Spleen (tissue), 7 donors: ENCODE measurements around the gene SLC34A3.
A peak's percentile ranks its signal among the peaks of the same experiment; 100 is the strongest.

ENCODE experiments used
- POLR2A ChIP-seq, 3 donors: fragments of 450-650 bp; IDR thresholded peaks; one replicate each; pipeline ENCODE4 v1.5.1; 2017; ENCODE audit warnings: antibody characterized with exemption in 3 of 3, mild to moderate bottlenecking in 1 of 3
- TF ChIP-seq, protein P1 (sequence below), 11 experiments: fragments of 200-600 bp in 7 of 11; fragments of 450-650 bp in 4 of 11; sonication (generic) in 4 of 11; IDR thresholded peaks in 8 of 11; conservative IDR thresholded peaks in 3 of 11; 1 replicate in 7 of 11; 2 replicates in 4 of 11; pipeline versions ENCODE4 v1.4.0 to v1.8.0; 2016 to 2021; ENCODE audit warnings: antibody characterized with exemption in 11 of 11, inconsistent platforms in 4 of 11, mild to moderate bottlenecking in 1 of 11
- donor health status: DM: no; HTN: no; CAD: no; lungs with moderate emphysema.
- donor health status: DM: no; HTN: no; CAD: no.
- donor health status: DM: no; HTN: no; CAD: no.

DNA sequence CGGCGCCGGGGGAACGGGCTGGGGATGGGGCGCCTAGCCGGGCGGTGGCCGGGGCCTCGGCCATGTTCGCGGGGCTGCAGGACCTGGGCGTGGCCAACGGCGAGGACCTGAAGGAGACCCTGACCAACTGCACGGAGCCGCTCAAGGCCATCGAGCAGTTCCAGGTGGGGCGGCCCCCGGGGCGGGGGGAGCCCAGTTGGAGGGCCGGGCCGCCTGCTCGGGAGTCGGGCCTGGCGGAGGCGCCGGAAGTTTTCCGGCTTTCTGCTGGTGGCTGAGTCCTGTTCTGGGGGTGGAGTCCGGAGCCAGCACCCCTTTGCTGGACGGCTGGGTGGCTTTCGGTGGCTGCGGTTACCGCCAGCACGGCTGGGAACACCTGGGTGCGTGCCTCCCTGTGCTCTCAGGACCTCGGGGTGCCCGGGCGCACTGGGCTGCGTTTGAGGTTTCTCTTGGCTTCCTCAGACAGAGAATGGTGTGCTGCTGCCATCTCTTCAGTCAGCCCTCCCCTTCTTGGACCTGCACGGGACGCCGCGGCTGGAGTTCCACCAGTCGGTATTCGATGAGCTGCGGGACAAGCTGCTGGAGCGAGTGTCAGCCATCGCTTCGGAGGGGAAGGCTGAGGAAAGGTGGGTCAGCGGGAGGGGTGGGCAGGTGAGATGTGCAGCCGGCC, 24.9 kb downstream of the SLC34A3 start:
- TF ChIP-seq POLR2A (IDR thresholded peaks at IDR 0.05), result no peak
- TF ChIP-seq, protein P1, sequence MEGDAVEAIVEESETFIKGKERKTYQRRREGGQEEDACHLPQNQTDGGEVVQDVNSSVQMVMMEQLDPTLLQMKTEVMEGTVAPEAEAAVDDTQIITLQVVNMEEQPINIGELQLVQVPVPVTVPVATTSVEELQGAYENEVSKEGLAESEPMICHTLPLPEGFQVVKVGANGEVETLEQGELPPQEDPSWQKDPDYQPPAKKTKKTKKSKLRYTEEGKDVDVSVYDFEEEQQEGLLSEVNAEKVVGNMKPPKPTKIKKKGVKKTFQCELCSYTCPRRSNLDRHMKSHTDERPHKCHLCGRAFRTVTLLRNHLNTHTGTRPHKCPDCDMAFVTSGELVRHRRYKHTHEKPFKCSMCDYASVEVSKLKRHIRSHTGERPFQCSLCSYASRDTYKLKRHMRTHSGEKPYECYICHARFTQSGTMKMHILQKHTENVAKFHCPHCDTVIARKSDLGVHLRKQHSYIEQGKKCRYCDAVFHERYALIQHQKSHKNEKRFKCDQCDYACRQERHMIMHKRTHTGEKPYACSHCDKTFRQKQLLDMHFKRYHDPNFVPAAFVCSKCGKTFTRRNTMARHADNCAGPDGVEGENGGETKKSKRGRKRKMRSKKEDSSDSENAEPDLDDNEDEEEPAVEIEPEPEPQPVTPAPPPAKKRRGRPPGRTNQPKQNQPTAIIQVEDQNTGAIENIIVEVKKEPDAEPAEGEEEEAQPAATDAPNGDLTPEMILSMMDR (IDR thresholded peaks at IDR 0.05 in 8 of 11, conservative IDR thresholded peaks at IDR 0.05 in 3 of 11), result peak in 1 of 11 experiments; percentile 0
